H1 (cell line): ENCODE data around the gene FTCDNL1. TPM values are rescaled to one million over a fixed set of nuclear protein-coding genes. Genes with fewer than 3 reads are reported as not detected.
A peak's percentile ranks its signal among the peaks of the same experiment; 100 is the strongest.

Experiments
- CTCF ChIA-PET: fragments of 300-600 bp; sonication (Branson Sonifier 250); formaldehyde crosslinking; loops from one replicate; lab custom pipeline; 2021; ENCODE audit not compliant: partially characterized antibody; lab: Charles Lee
- POLR2A ChIA-PET: fragments of 300-600 bp; sonication (Branson Sonifier 250); formaldehyde crosslinking; loops from one replicate; lab custom pipeline; 2021; ENCODE audit warnings: inconsistent platforms; ENCODE audit not compliant: partially characterized antibody; lab: Charles Lee
- DNase-seq, 2 experiments: peaks; one replicate each; pipeline versions ENCODE4 v3.0.0 to v3.0.0-alpha.2; 2010 to 2022; ENCODE audit warnings: low spot score in 2 of 2, low read depth in 1 of 2, mixed read lengths in 1 of 2
- FAIRE-seq: peaks from 2 replicates; lab custom pipeline; 2011; peaks lifted over from hg19 to GRCh38; lab: Jason Lieb, UNC
- H2AFZ ChIP-seq: 2 replicates; pipeline ENCODE4 v1.8.1; 2012; ENCODE audit warnings: low read length, inconsistent platforms
- H2AK5ac ChIP-seq: 2 replicates; pipeline ENCODE4 v1.6.1; 2013; ENCODE audit warnings: low read depth, low read length
- H2BK120ac ChIP-seq: replicated peaks from 2 replicates; pipeline ENCODE3; 2013; ENCODE audit warnings: low read depth, low read length, inconsistent platforms
- H2BK12ac ChIP-seq: 2 replicates; pipeline ENCODE4 v1.6.1; 2013; ENCODE audit warnings: low read depth, low read length
- H2BK15ac ChIP-seq: 2 replicates; pipeline ENCODE4 v1.6.1; 2013; ENCODE audit warnings: low read length
- H2BK20ac ChIP-seq: 2 replicates; pipeline ENCODE4 v1.6.1; 2013; ENCODE audit warnings: low read length
- H2BK5ac ChIP-seq: 2 replicates; pipeline ENCODE4 v1.6.1; 2013; ENCODE audit warnings: low read depth, low read length
- H3K14ac ChIP-seq: 2 replicates; pipeline ENCODE4 v1.6.1; 2013; ENCODE audit warnings: inconsistent platforms; ENCODE audit not compliant: insufficient read length
- H3K18ac ChIP-seq: 2 replicates; pipeline ENCODE4 v1.6.1; 2013; ENCODE audit warnings: low read length; ENCODE audit errors: extremely low read depth
- H3K23ac ChIP-seq: 2 replicates; pipeline ENCODE4 v1.6.1; 2013; ENCODE audit warnings: inconsistent platforms; ENCODE audit not compliant: insufficient read length
- H3K23me2 ChIP-seq: 2 replicates; pipeline ENCODE4 v1.6.1; 2013; ENCODE audit warnings: low read depth, low read length
- H3K27ac ChIP-seq: 2 replicates; pipeline ENCODE4 v1.6.1; 2011; ENCODE audit warnings: low read depth, low read length, inconsistent platforms
- H3K27me3 ChIP-seq, 4 experiments: replicated peaks in 1 of 4; 1 replicate in 1 of 4; 2 replicates in 3 of 4; pipeline versions ENCODE4 v1.6.1 to v1.8.1; 2011 to 2013; ENCODE audit warnings: low read length in 3 of 4, mild to moderate bottlenecking in 3 of 4, inconsistent platforms in 2 of 4, mixed read lengths in 2 of 4, moderate library complexity in 1 of 4; ENCODE audit not compliant: control insufficient read depth in 3 of 4, insufficient read depth in 3 of 4; ENCODE audit errors: extremely low read depth in 1 of 4
- H3K36me3 ChIP-seq, 4 experiments: 2 replicates each; pipeline versions ENCODE4 v1.6.1 to v1.8.1; 2011 to 2013; ENCODE audit warnings: mild to moderate bottlenecking in 4 of 4, low read length in 3 of 4, moderate library complexity in 2 of 4, control low read depth in 1 of 4, inconsistent platforms in 1 of 4; ENCODE audit not compliant: insufficient read depth in 4 of 4, control insufficient read depth in 2 of 4
- H3K4ac ChIP-seq: replicated peaks from 2 replicates; pipeline ENCODE3; 2013; ENCODE audit warnings: low read length, low read depth, mixed read lengths, inconsistent platforms; ENCODE audit not compliant: insufficient read length
- H3K4me1 ChIP-seq, 4 experiments: replicated peaks in 1 of 4; 1 replicate in 1 of 4; 2 replicates in 3 of 4; pipeline versions ENCODE4 v1.6.1 to v1.8.1; 2011 to 2013; ENCODE audit warnings: low read length in 3 of 4, inconsistent platforms in 2 of 4, mixed read lengths in 1 of 4; ENCODE audit not compliant: insufficient read depth in 4 of 4, control insufficient read depth in 3 of 4
- H3K4me2 ChIP-seq, 2 experiments: 2 replicates each; pipeline versions ENCODE4 v1.6.1 to v1.8.1; 2011 to 2013; ENCODE audit warnings: low read depth in 2 of 2, low read length in 2 of 2, control low read depth in 1 of 2, inconsistent platforms in 1 of 2, mild to moderate bottlenecking in 1 of 2; ENCODE audit not compliant: insufficient read depth in 1 of 2
- H3K4me3 ChIP-seq, 4 experiments: fragments of 200-600, 300-600 bp in 1 of 4; sonication (generic), shearing (Covaris generic), sonication (Bioruptor Twin) in 1 of 4; 2 replicates each; pipeline versions ENCODE4 v1.5.1 to v1.8.1; 2011 to 2016; ENCODE audit warnings: low read length in 4 of 4, low read depth in 3 of 4, control low read depth in 2 of 4, inconsistent platforms in 2 of 4, mild to moderate bottlenecking in 2 of 4, mixed read lengths in 1 of 4, moderate library complexity in 1 of 4; ENCODE audit not compliant: insufficient read depth in 2 of 4; ENCODE audit errors: extremely low read depth in 1 of 4
- H3K56ac ChIP-seq: replicated peaks from 2 replicates; pipeline ENCODE3; 2013; ENCODE audit warnings: low read depth, mild to moderate bottlenecking, mixed read lengths, low read length, inconsistent platforms; ENCODE audit not compliant: insufficient read length
- H3K79me1 ChIP-seq: 2 replicates; pipeline ENCODE4 v1.6.1; 2013; ENCODE audit warnings: low read depth, low read length, control low read depth
- H3K79me2 ChIP-seq, 2 experiments: 2 replicates each; pipeline versions ENCODE4 v1.6.1 to v1.8.1; 2012 to 2013; ENCODE audit warnings: low read length in 2 of 2, mild to moderate bottlenecking in 2 of 2, inconsistent platforms in 1 of 2; ENCODE audit not compliant: insufficient read depth in 2 of 2, control insufficient read depth in 1 of 2
- H3K9ac ChIP-seq, 4 experiments: replicated peaks in 1 of 4; 1 replicate in 1 of 4; 2 replicates in 3 of 4; pipeline versions ENCODE4 v1.6.1 to v1.8.1; 2011 to 2013; ENCODE audit warnings: low read depth in 3 of 4, low read length in 3 of 4, control low read depth in 2 of 4, mild to moderate bottlenecking in 2 of 4, moderate library complexity in 2 of 4, inconsistent platforms in 1 of 4; ENCODE audit errors: extremely low read depth in 1 of 4
- H3K9me3 ChIP-seq, 2 experiments: 2 replicates each; pipeline versions ENCODE4 v1.6.1 to v1.8.1; 2012 to 2013; ENCODE audit warnings: mild to moderate bottlenecking in 2 of 2, moderate library complexity in 2 of 2, control low read depth in 1 of 2, inconsistent platforms in 1 of 2, low read depth in 1 of 2, low read length in 1 of 2, mixed read lengths in 1 of 2; ENCODE audit not compliant: insufficient read depth in 2 of 2
- H4K20me1 ChIP-seq, 2 experiments: replicated peaks in 1 of 2; 2 replicates each; pipeline versions ENCODE3 to v1.8.1; 2011 to 2013; ENCODE audit warnings: inconsistent platforms in 2 of 2, low read length in 2 of 2, mild to moderate bottlenecking in 1 of 2; ENCODE audit not compliant: insufficient read depth in 2 of 2, control insufficient read depth in 1 of 2
- H4K5ac ChIP-seq: 2 replicates; pipeline ENCODE4 v1.6.1; 2013; ENCODE audit warnings: low read length, low read depth, mixed read lengths, inconsistent platforms; ENCODE audit not compliant: insufficient read length
- H4K8ac ChIP-seq: 2 replicates; pipeline ENCODE4 v1.8.0; 2013; ENCODE audit warnings: mild to moderate bottlenecking, moderate library complexity, low read length, inconsistent platforms; ENCODE audit not compliant: insufficient read depth; ENCODE audit errors: extremely low read depth
- H4K91ac ChIP-seq: replicated peaks from 2 replicates; pipeline ENCODE3; 2013; ENCODE audit warnings: low read length, mixed read lengths, inconsistent platforms; ENCODE audit not compliant: insufficient read length
- CTBP2 ChIP-seq: IDR thresholded peaks from 2 replicates; pipeline ENCODE4 v1.7.0; 2011; ENCODE audit warnings: borderline replicate concordance, mild to moderate bottlenecking, moderate library complexity, mixed read lengths, low read length; ENCODE audit not compliant: insufficient read depth, insufficient read length
- PHF8 ChIP-seq: fragments of 200-600 bp; sonication (generic); conservative IDR thresholded peaks from 2 replicates; pipeline ENCODE4 v1.7.1; 2012; ENCODE audit warnings: low read depth, mild to moderate bottlenecking, inconsistent platforms, low read length, moderate library complexity
- SRF ChIP-seq: IDR thresholded peaks from 2 replicates; pipeline ENCODE4 v1.6.1; 2011; ENCODE audit warnings: mild to moderate bottlenecking, low read depth, low read length, moderate library complexity
- TAF7 ChIP-seq: optimal IDR thresholded peaks from 2 replicates; pipeline ENCODE3; 2011; ENCODE audit warnings: low read depth, mild to moderate bottlenecking, inconsistent platforms, low read length, moderate library complexity, borderline replicate concordance
- TBP ChIP-seq: IDR thresholded peaks from 2 replicates; pipeline ENCODE4 v1.6.1; 2011; ENCODE audit warnings: low read depth, low read length, improper control_type of control experiment
- polyA plus RNA-seq, 7 experiments: library from polyadenylated mRNA; depleted of rRNA in 3 of 7; stranded (reverse) in 5 of 7; unstranded in 2 of 7; fragments of >200 nt in 5 of 7; fragments of 200-250 nt in 2 of 7; gene quantifications; 1 replicate in 5 of 7; 2 replicates in 1 of 7; 4 replicates in 1 of 7; pipeline versions ENCODE4 v1.2.1 to v1.2.3, GENCODE V29; 2011 to 2013; ENCODE audit warnings: missing spikeins in 2 of 7, mixed read lengths in 2 of 7
- total RNA-seq: library from RNA; stranded (reverse); fragmentation: NEBNext Ultra II Directional; extraction: Animal tissue kit (Norgen Biotek cat#: 25700); gene quantifications from 2 replicates; pipeline ENCODE4 v1.2.1, GENCODE V29; 2021
- TF ChIP-seq, protein P1 (sequence below): IDR thresholded peaks from 2 replicates; pipeline ENCODE4 v1.6.1; 2011; ENCODE audit warnings: low read length, improper control_type of control experiment
- TF ChIP-seq, protein P2 (sequence below), 3 experiments: IDR thresholded peaks; 1 replicate in 2 of 3; 2 replicates in 1 of 3; pipeline versions ENCODE4 v1.5.1 to v1.6.1; 2011; ENCODE audit warnings: low read length in 3 of 3, mild to moderate bottlenecking in 3 of 3, inconsistent platforms in 2 of 3, low read depth in 1 of 3, moderate library complexity in 1 of 3; ENCODE audit not compliant: insufficient read depth in 1 of 3; ENCODE audit errors: control extremely low read depth in 1 of 3

Gene FTCDNL1
- total and polyA plus RNA-seq, 2 of the 8 experiments (the other 6 are each of a cell fraction or from before 2014, with no cell fraction given), result 0.41 to 0.97 TPM

DNA sequence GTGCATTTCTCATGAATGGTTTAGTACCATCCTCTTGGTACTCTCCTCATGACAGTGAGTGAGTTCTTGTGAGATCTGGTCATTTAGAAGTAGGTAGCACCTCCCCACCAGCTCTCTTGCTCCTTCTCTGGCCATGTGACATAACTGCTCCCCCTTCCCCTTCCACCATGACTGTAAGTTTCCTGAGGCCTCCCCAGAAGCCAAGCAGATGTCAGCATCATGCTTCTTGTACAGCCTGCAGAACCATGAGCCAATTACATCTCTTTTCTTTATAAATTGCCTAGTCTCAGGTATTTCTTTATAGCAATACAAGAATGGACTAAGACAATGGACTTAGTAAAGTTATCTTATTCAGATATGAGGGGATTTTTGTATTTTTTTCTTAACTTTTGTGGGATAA lies 43.0 kb downstream of the FTCDNL1 start:
- no peak overlapping the region for H2BK15ac ChIP-seq
- no peak for TF ChIP-seq PHF8
- TF ChIP-seq, protein P1, sequence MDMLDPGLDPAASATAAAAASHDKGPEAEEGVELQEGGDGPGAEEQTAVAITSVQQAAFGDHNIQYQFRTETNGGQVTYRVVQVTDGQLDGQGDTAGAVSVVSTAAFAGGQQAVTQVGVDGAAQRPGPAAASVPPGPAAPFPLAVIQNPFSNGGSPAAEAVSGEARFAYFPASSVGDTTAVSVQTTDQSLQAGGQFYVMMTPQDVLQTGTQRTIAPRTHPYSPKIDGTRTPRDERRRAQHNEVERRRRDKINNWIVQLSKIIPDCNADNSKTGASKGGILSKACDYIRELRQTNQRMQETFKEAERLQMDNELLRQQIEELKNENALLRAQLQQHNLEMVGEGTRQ, result peak; percentile 54
- TF ChIP-seq TBP, result no peak
- TF ChIP-seq, protein P2, sequence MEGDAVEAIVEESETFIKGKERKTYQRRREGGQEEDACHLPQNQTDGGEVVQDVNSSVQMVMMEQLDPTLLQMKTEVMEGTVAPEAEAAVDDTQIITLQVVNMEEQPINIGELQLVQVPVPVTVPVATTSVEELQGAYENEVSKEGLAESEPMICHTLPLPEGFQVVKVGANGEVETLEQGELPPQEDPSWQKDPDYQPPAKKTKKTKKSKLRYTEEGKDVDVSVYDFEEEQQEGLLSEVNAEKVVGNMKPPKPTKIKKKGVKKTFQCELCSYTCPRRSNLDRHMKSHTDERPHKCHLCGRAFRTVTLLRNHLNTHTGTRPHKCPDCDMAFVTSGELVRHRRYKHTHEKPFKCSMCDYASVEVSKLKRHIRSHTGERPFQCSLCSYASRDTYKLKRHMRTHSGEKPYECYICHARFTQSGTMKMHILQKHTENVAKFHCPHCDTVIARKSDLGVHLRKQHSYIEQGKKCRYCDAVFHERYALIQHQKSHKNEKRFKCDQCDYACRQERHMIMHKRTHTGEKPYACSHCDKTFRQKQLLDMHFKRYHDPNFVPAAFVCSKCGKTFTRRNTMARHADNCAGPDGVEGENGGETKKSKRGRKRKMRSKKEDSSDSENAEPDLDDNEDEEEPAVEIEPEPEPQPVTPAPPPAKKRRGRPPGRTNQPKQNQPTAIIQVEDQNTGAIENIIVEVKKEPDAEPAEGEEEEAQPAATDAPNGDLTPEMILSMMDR (IDR thresholded peaks at IDR 0.05; ENCODE audit: control extremely low read depth in 1 of 3, insufficient read depth in 1 of 3, low read depth in 1 of 3, low read length in 3 of 3), result no peak
- no peak for TF ChIP-seq SRF
- no peak for TF ChIP-seq TAF7
- TF ChIP-seq CTBP2, result no peak
- TF ChIP-seq, all 59 proteins: peak for 1
- Histone ChIP-seq H3K79me2 (no peaks in the 10 kb centered on the region), H3K4ac (no peak overlapping the region), H2BK20ac (no peak overlapping the region), H3K4me1 (peaks cover 3 to 11% (median 6%) of the 10 kb centered on the region in 4 experiments), H4K8ac (no peak overlapping the region), H3K4me2 (no peak overlapping the region), H3K14ac (no peak overlapping the region), H3K23me2 (no peaks in the 10 kb centered on the region), H3K4me3 (no peak overlapping the region), H3K27ac (no peak overlapping the region), H3K9ac (no peak overlapping the region), H2BK5ac (no peak overlapping the region), H3K23ac (no peak overlapping the region), H3K79me1 (no peaks in the 10 kb centered on the region), H3K18ac (no peak overlapping the region), H4K5ac (no peak overlapping the region), H3K36me3 (no peaks in the 10 kb centered on the region; a peak in 1 of 8 replicates), H2BK120ac (no peak overlapping the region), H2AK5ac (no peak overlapping the region), H2BK12ac (no peak overlapping the region), H2AFZ (no peak overlapping the region), H3K9me3 (0 out of 4 replicates have a peak, but pooled peaks cover 0 to 2% of the 10 kb centered on the region in 2 experiments), H3K56ac (no peak overlapping the region), H3K27me3 (no peaks in the 10 kb centered on the region; a peak in 1 of 7 replicates), H4K91ac (no peak overlapping the region), H4K20me1 (no peaks in the 10 kb centered on the region)
- DNase-seq (no peak), FAIRE-seq (no peak)
- POLR2A ChIA-PET, result no interaction called here
- CTCF ChIA-PET, result interaction anchor here (1.1 kb wide), 1 partner anchor 10 kb away, joined by 4 read pairs; no protein-coding TSS in a partner anchor
